HG03066 (cell line): Measurements from ENCODE around the gene OR2A42.
"Not testable (repeated sequence)": the region's sequence is repeated elsewhere in the genome, so short reads cannot be mapped to it uniquely, and the experiment has no call there.

Source experiments
- ATAC-seq: cut with Tn5 transposase; IDR thresholded peaks from one replicate; pipeline ENCODE4 v1.9.1; 2021; ENCODE audit warnings: low read depth; ENCODE audit not compliant: unreplicated experiment

The OR2A42 gene, protein sequence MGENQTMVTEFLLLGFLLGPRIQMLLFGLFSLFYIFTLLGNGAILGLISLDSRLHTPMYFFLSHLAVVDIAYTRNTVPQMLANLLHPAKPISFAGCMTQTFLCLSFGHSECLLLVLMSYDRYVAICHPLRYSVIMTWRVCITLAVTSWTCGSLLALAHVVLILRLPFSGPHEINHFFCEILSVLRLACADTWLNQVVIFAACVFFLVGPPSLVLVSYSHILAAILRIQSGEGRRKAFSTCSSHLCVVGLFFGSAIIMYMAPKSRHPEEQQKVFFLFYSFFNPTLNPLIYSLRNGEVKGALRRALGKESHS

DNA sequence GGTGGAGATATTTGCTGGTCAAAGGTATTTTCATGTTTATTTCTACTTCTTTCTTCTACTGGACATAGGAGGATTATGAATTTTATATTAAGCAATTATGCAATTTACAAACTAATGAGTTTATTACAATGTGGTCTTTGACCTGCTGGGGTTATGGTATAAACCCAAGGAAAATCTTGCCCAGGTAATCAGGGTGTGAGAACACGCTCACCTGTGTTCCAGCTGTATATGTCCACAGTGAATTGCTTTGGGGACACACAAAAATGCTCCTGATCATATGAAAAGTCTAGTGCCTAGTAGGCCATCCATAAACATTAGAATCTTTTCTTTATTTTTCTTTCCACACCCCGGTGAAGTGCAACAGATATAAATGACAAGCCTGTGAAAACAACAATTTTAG lies at the start of gene OR2A42:
Gene OR2A42, minus strand, starts transcription at position 241 of the 400 bp plus-strand sequence. CDS start 6,762 bp downstream, outside the sequence.
- not testable (repeated sequence) for ATAC-seq

DNA sequence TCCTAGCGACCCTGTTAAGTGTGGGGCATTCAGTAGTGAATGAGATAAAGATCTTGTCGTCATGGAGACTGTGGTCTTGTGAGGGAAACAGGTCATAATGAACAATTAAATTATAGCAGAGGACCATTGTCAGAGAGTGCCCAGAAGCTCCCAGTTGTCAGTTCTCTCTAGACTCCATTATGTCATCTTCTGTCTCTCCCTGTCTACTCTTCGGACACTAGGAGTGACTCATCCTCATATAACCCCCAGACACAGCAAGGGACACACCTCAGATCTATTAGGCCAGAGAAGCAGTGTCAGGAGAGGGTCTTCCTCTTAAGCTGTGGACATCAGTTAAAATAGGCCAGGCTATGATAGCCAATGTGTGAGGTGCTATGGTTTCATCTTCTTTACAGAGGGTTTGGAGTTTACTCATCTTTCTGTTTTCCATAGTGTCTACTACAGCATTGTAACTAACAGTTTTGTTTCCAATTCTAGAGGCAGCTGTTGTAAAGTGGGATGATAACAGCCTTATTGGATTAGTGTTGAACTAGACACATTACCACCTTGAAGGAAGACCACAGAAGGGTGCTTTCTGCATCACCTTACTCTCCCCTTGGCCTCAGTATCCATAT lies 47.9 kb upstream of the OR2A42 start:
- not testable (repeated sequence) for ATAC-seq

DNA sequence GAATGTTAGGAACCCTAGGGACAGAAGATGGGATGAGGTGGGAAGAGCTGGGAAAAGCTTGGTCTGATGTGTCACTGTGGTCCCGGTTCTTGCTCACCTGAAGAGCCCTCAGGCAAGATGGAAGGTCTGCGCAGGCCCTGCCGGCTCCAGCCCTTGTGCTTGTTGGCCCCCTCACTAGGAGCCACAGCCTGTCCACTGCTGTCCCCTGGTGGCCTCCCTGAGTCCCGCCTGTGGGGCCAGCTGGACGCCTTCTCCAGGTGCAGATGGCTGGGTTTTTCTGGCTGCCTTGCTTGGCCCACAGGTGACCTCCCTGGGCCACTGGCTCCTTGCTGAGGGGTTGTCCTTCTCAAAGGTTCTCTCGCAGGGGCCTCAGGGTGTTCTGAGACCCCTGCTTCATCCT lies 44.3 kb upstream of the OR2A42 start:
- not testable (repeated sequence) for ATAC-seq

DNA sequence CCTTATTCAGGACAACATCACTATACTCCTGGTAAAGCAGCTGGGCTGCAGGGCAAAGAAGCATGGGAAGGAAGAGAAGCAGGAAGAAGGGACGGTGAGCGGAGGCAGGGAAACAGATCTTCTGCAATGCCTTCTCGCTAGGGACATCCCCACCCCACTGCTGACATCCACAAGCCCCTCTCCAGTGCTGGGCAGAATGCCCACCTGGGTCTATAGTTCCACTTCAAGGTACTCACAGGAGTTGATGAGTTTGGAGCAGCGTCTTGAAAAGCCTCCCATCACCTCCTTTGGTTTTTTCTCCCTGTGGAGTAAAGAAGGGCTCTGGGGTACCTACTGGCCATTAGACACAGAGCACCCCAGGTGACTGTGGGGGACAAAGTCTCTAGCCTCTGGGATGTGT lies 43.1 kb upstream of the OR2A42 start:
- ATAC-seq, result not testable (repeated sequence)

DNA sequence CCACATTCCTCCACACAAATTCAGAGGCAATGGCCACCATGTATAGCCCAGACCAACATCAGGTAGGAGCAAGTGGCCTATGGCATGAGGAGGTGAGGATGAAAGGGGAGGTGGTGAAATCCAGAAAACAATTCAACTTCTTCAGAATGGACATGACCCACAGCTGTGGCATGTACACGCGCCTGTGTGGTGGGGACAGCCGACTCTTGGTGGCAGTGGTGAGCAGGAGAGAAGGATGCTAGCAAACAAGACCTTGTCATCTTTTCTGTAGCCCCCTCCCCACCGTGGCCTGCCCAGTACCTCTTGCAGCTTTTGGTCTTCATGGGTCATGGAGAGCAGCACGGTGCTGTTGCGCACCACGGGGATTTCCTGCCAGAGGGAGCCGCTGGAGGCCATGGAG lies 42.6 kb upstream of the OR2A42 start:
- not testable (repeated sequence) for ATAC-seq

DNA sequence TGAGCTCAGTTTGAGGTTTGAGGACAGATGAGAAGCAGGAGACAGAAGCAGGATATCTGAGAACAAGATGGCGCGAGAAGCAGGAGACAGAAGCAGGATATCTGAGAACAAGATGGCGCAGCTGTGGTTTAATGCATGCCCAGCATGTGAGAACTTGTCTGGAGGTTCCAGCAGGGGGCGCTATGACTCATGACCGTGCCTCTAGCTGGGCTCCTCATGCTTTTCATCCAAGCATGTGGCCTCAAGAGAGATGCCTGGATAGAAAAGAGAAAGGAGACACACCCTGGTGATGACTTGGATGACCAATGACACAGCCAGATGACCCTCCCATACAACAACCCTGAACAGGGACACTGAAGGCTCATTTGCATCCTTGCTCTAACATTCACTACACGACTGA lies 40.6 kb upstream of the OR2A42 start:
- ATAC-seq, result not testable (repeated sequence)

DNA sequence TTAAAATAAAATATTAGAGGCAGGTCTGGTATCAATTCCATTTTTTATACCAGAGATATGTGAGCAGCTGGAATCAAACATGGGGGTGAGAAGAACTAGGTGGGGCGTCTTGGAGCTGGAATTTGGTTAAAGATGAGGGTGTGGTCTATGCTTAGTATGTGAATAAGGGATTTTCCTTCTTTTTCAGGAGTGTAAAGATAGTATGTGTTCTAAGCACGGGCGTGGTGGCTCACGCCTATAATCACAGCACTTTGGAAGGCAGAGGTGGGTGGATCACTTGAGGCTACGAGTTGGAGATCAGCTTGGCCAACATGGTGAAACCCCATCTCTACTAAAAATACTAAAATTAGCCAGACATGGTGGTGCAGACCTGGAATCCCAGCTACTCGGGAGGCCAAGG lies 35.9 kb upstream of the OR2A42 start:
- not testable (repeated sequence) for ATAC-seq

DNA sequence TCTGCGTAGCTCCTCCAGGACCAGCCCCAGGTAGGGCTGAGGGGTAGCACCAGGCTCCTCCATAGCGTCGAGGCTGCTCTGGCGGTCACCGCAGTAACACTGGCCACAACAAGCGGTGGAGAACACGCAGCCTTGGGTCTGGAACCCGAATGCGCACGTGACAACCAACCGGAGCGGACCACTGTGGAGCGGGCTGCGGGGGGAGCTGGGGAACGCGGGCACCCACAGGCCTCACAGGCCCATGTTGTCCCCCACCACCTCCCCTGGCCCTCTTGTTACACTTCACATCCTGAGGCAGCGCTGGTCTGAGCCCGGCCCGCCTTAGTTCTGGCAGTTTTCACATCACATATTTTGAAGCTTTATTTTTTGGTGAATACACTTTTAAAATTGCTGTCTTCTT lies 29.8 kb upstream of the OR2A42 start, which contains the start of gene CTAGE8:
Gene CTAGE8, minus strand, starts transcription at position 101 of the 400 bp plus-strand sequence. Its CDS starts 38 bp downstream, at position 63.
- not testable (repeated sequence) for ATAC-seq

DNA sequence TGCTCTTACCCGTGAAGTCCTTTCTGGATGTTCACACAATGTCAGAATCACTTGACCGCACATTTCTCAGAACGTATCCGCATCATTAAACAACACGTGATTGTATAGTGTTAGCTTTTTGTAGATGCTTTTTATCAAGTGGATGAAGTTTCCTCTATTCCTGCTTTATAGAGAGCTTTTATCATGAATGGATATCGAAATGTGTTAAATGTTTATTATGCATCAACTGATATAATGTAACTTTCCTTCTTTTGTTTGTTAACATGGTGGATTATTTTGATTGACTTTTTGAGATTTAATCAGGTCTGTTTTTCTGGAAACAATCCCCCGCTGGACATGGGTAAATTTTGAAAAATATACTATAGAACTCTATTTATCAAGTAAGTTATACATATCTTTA lies 25.3 kb upstream of the OR2A42 start, which contains the start of gene OR2A7:
Gene OR2A7, minus strand, starts transcription at position 101 of the 400 bp plus-strand sequence. CDS start 5,164 bp downstream, outside the sequence.
- ATAC-seq, result not testable (repeated sequence)

DNA sequence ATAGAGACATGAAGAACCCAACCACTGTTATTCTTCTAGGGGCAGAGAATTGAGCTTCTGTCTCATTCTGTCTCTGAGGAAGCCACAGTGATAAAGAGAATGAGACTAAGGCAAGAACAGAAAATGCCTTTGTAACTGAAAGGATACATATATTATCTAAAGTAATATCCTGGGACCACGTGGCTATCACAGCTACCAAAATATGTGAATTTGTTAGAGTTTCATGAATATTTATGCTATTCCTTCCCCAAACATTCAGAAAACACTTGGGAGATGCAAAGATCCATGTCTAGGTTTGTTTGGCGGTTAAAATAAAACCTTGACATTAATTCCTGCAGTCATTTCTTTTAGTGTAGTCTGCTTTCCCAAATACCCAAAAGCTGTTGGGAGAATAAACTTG lies 22.7 kb upstream of the OR2A42 start:
- not testable (repeated sequence) for ATAC-seq

DNA sequence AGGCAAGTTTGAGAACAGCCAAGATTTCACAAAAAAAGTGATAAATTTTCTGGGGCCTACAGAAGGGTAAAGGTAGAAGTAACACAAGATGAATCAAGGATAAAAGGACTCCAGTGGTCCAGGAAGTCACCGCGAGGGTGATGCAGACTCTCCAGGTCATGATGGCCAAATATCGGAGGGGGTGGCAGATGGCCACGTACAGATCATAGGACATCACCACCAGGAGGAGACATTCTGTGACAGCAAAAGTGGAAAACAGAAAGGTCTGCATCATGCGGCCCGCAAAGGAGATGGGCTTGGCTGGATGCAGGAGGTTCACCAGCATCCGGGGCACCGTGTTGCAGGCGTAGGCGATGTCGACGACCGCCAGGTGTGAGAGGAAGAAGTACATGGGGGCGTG lies 19.7 kb upstream of the OR2A42 start:
- not testable (repeated sequence) for ATAC-seq

DNA sequence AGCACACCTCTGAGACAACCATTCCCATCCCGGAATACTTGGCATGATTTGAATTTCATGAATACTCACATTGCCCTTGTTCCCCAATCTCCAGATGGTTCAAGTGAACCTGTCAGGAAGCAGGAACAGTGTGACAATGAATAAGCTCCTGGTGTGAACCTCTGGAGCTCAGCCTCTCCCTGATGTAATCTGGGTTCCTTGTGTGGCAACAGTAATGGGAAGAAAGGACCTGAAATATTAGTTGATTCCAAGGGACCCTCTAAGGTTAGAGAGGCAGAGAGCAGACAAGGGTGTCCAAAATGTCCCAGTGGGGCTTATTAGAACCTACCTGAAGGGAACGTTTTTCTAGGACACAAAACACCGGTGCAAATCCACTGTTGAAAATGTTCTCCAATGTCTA lies 16.7 kb upstream of the OR2A42 start:
- ATAC-seq, result no peak

DNA sequence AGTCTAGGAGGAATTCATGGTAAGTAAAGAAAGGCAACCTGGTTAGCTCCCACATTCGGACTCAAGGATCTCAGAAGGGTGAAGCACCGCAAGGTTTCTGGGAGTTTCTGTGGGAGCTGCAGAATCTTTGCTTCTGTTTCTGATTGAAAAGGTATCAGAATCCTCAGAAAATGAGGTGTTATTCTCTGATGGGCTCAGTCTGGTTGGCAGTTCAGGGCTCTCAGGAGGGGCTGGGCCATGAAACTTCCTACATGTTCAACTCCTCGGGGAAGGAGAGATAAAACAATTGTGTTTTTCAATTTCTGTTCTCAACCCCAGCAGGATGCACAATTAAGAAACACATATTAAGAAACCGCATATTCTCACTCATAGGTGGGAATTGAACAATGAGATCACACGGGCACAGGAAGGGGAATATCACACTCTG lies 16.1 kb upstream of the OR2A42 start:
- no peak for ATAC-seq

DNA sequence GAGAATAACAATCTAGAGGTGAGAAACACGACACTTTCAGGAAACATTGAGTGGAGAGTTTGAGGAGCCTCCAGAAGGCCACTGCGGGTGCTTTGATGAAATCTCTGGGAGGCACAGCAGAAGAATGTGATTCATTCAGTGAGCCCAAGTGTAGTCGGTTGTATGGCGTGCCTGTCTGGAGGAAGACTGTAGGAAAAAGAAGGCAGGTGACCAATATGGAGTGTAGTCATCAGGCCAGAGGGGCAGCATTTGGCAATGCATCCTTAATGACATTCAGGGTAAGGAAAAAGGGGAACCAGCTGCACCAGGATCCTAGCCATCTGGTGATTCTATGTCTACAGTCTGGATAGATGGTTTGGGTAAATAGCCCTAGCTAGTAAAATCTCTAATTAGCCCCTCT lies 12.9 kb upstream of the OR2A42 start:
- ATAC-seq, result not testable (repeated sequence)

DNA sequence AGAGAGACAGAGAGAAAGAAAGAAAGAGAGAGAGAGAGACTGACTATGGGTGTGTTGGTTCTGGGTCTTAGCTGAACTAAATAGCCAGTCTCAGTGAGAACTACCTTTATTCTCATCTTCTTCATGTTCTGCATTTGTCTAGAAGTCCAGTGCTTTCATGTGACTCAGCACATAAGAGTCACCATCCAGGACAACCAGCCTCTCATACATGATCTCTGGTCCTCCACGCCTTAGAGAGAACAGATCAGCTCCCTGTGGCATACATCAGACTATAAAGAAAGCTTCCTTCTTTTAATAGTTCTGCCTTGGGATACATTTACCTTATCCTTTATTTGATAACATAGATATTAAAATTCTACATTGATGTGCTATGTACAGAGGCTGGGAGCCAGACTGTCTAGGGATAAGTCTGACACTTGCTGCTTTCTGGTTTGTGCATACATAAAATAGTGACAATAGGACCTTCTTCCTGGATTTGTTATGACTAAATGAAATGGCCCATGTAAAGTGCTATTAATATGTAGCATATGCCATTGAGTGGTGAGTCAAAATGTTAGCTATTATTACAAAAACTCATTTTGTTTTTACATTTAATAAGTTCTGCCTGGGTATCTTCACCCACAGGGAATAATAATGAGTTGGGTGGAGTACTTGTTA lies 8.4 kb upstream of the OR2A42 start:
- ATAC-seq, result not testable (repeated sequence)

DNA sequence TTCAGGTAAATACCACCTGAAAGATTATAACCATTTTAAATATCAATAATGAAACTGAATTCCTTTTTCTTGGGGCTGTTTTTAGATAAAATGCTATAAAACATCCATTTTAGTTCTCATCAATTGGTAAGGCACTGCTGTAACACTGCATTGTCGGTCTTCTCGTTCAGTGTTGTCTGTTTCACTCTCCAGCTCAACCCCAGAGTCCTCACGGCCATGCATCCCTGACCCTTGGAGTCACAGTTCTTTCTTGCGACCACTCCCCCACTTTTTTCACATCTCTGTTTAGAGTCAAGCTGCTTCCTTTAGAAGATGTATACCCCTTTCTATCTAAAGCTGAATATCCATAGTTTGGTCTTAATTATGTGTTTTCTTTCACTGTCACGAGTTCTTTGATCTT lies 7.6 kb upstream of the OR2A42 start:
- not testable (repeated sequence) for ATAC-seq

DNA sequence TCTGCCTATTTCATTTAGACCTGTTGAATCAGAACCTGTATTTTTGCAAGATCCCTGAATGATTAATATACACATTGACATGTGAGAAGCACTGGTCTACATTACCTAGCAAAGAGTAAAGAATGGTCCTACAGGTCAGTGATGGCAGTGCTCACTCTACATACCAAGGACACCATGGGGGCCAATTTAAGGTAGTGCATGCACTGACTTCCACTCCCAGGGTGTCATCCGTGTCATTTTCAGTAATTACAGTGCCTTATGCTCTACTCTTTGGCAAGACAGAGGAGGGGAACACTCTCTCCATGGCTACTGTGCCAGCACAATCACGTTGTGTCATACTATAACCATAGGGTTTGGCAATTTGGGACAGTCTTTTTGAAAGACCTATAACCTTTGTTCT lies 6.0 kb upstream of the OR2A42 start:
- ATAC-seq, result not testable (repeated sequence)

DNA sequence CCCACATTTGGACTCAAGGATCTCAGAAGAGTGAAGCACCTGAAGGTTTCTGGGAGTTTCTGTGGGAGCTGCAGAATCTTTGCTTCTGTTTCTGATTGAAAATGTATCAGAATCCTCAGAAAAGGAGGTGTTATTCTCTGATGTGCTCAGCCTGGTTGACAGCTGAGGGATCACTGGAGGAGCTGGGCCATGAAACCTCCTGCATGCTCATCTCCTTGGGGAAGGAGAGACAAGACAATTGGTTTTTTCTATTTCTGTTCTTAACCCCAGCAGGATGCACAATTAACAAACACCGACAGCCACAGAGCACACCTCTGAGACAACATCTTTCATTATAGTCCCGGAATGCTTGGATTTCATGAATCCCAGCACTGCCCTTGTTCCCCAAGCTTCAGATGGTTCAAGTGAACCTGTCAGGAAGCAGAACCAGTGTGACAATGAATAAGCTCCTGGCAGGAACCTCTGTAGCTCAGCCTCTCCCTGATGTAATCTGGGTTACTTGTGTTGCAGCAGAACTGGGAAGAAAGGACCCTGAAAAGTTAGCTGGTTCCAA lies 799 bp downstream of the OR2A42 start:
- not testable (repeated sequence) for ATAC-seq

DNA sequence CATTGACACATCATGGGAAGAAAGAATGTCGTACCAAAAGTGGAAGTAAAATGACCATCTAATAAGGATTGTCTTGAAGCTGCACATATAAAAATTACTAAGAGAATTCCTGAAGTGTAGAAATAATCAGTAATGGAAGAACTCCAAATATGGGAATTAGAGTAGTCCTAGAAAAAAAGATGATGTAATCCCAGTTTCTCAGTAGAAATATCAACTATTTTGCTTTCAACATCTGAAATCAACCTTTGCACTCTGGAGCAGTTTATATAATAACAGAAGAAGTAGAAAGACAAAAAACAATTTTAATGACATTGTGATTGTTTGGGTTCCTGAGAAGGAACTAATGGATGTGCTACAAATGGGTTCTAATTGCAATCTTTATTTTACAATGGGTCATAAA lies 6.4 kb downstream of the OR2A42 start:
- ATAC-seq, result not testable (repeated sequence)

DNA sequence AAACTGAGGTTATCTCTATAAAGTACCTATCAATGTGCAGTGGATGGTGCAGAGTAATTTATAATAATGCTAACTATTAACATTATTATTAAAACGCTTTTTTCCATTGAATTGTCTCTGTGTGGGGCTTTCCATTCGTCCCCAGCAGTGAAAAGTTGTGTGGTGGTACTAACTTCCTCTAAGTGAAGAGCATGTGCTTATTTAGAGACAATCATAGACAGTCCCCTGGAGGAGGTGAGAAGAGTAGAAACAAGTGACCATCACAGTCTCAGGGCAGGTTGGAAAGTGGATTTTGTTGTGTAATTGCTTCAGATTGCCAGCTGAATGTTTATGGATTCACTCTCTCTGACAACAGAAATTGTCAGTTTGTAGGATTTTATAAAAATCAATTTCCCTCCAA lies 8.4 kb downstream of the OR2A42 start:
- not testable (repeated sequence) for ATAC-seq

DNA sequence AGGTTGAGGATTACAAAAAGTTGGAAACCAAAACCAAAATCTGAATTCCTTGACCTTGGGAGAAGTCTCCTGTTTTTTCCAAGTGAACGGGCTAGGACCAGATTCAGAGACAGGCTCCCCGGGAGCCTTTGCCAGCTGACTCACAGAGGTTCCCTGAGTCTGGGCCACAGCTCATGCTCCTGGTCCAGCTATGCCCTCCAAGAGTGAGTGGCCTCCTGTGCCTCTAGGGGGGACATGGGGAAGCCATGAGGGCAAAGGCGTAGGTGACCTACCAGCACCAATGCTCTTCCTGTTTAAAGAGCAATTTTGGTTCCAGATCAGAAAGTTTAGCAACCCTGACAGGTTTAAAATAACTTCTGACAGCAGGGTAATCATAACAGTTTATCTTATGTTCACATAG lies 10.6 kb downstream of the OR2A42 start:
- ATAC-seq, result not testable (repeated sequence)
